HEK293 (cell line): ENCODE data around the gene SYDE2.

Source experiments
- CTCF ChIA-PET: fragments of 350-600 bp; formaldehyde crosslinking; extraction: SDS; loops from one replicate; lab custom pipeline; 2021; ENCODE audit warnings: antibody characterized with exemption; lab: Yijun Ruan, JAX
- POLR2A ChIA-PET: fragments of 300-600 bp; formaldehyde crosslinking; extraction: SDS; loops from one replicate; lab custom pipeline; 2020; ENCODE audit warnings: antibody characterized with exemption, inconsistent platforms; lab: Yijun Ruan, JAX
- H3K27ac ChIP-seq: fragments of 200-500 bp; sonication (Bioruptor generic); 2 replicates; pipeline ENCODE4 v1.5.1; 2014; ENCODE audit warnings: low read depth, low read length, control low read depth, inconsistent platforms; ENCODE audit errors: extremely low read depth
- H3K36me3 ChIP-seq, 2 experiments: fragments of 200-500 bp in 1 of 2; sonication (Bioruptor generic) in 1 of 2; 1 replicate in 1 of 2; 2 replicates in 1 of 2; pipeline ENCODE4 v1.5.1; 2014 to 2017; ENCODE audit warnings: inconsistent platforms in 2 of 2, low read length in 2 of 2; ENCODE audit not compliant: control insufficient read depth in 2 of 2, insufficient read depth in 1 of 2
- H3K4me1 ChIP-seq: fragments of 200-500 bp; sonication (Bioruptor generic); 2 replicates; pipeline ENCODE4 v1.5.1; 2014; ENCODE audit warnings: mild to moderate bottlenecking, low read length, inconsistent platforms; ENCODE audit not compliant: control insufficient read depth, insufficient read depth
- H3K4me3 ChIP-seq: 2 replicates; pipeline ENCODE4 v1.5.1; 2011; ENCODE audit warnings: low read depth, mild to moderate bottlenecking, control low read depth, low read length, moderate library complexity
- H3K9me3 ChIP-seq: fragments of 200-500 bp; sonication (Bioruptor generic); 2 replicates; pipeline ENCODE4 v1.5.1; 2014; ENCODE audit warnings: low read depth, low read length, inconsistent platforms; ENCODE audit not compliant: control insufficient read depth, insufficient read depth
- EGR2 ChIP-seq: fragments of 450-650 bp; formaldehyde crosslinking; IDR thresholded peaks from 2 replicates; pipeline ENCODE4 v1.5.1; 2016; ENCODE audit warnings: low read depth, missing biosample characterization, missing genetic modification characterization
- HOXD13 ChIP-seq: sonication (generic); formaldehyde crosslinking; IDR thresholded peaks from 2 replicates; pipeline ENCODE4 v1.8.0; 2022; ENCODE audit warnings: missing genetic modification reagents, borderline replicate concordance
- SCRT2 ChIP-seq: fragments of 450-650 bp; formaldehyde crosslinking; IDR thresholded peaks from 2 replicates; pipeline ENCODE4 v1.5.1; 2016; ENCODE audit warnings: missing biosample characterization, missing genetic modification characterization
- YY2 ChIP-seq: fragments of 450-650 bp; formaldehyde crosslinking; IDR thresholded peaks from 2 replicates; pipeline ENCODE4 v1.5.1; 2016; ENCODE audit warnings: missing biosample characterization, missing genetic modification characterization
- ZBTB20 ChIP-seq: fragments of 450-650 bp; formaldehyde crosslinking; IDR thresholded peaks from 2 replicates; pipeline ENCODE4 v1.5.1; 2016; ENCODE audit warnings: missing biosample characterization, missing genetic modification characterization
- ZIC2 ChIP-seq: fragments of 450-650 bp; formaldehyde crosslinking; IDR thresholded peaks from 2 replicates; pipeline ENCODE4 v1.5.1; 2016; ENCODE audit warnings: missing biosample characterization, missing genetic modification characterization
- ZNF10 ChIP-seq: fragments of 450-650 bp; formaldehyde crosslinking; IDR thresholded peaks from 2 replicates; pipeline ENCODE4 v1.5.1; 2017; ENCODE audit warnings: missing biosample characterization, missing genetic modification characterization
- ZNF121 ChIP-seq: fragments of 450-650 bp; formaldehyde crosslinking; IDR thresholded peaks from 2 replicates; pipeline ENCODE4 v1.5.1; 2016; ENCODE audit warnings: missing biosample characterization, missing genetic modification characterization
- ZNF133 ChIP-seq: fragments of 450-650 bp; formaldehyde crosslinking; IDR thresholded peaks from 2 replicates; pipeline ENCODE4 v1.5.1; 2016; ENCODE audit warnings: missing biosample characterization, missing genetic modification characterization
- ZNF16 ChIP-seq: fragments of 450-650 bp; formaldehyde crosslinking; IDR thresholded peaks from 2 replicates; pipeline ENCODE4 v1.5.1; 2016; ENCODE audit warnings: low read depth, missing biosample characterization, missing genetic modification characterization
- ZNF169 ChIP-seq: fragments of 450-650 bp; formaldehyde crosslinking; IDR thresholded peaks from 2 replicates; pipeline ENCODE4 v1.5.1; 2016; ENCODE audit warnings: missing biosample characterization, missing genetic modification characterization
- ZNF274 ChIP-seq, 2 experiments: fragments of 200-500 bp in 1 of 2; fragments of 450-650 bp in 1 of 2; sonication (Bioruptor generic) in 1 of 2; formaldehyde crosslinking in 1 of 2; IDR thresholded peaks; 2 replicates each; pipeline versions ENCODE4 v1.5.1 to v1.6.1; 2014 to 2016; ENCODE audit warnings: borderline replicate concordance in 1 of 2, inconsistent platforms in 1 of 2, low read length in 1 of 2, missing biosample characterization in 1 of 2, missing genetic modification characterization in 1 of 2
- ZNF292 ChIP-seq: fragments of 450-650 bp; formaldehyde crosslinking; IDR thresholded peaks from 2 replicates; pipeline ENCODE4 v1.5.1; 2016; ENCODE audit warnings: low read depth, missing biosample characterization, missing genetic modification characterization, borderline replicate concordance
- ZNF416 ChIP-seq: fragments of 450-650 bp; formaldehyde crosslinking; IDR thresholded peaks from 2 replicates; pipeline ENCODE4 v1.5.1; 2016; ENCODE audit warnings: missing biosample characterization, missing genetic modification characterization
- ZNF423 ChIP-seq: fragments of 450-650 bp; formaldehyde crosslinking; IDR thresholded peaks from 2 replicates; pipeline ENCODE4 v1.5.1; 2016; ENCODE audit warnings: missing biosample characterization, missing genetic modification characterization
- ZNF426 ChIP-seq: fragments of 450-650 bp; formaldehyde crosslinking; IDR thresholded peaks from 2 replicates; pipeline ENCODE4 v1.5.1; 2017; ENCODE audit warnings: missing biosample characterization, missing genetic modification characterization, mild to moderate bottlenecking, inconsistent platforms, moderate library complexity
- ZNF549 ChIP-seq: fragments of 450-650 bp; IDR thresholded peaks from 2 replicates; pipeline ENCODE4 v1.5.1; 2018; ENCODE audit warnings: missing biosample characterization, missing genetic modification characterization, mild to moderate bottlenecking, inconsistent platforms, moderate library complexity
- ZNF600 ChIP-seq: fragments of 450-650 bp; formaldehyde crosslinking; IDR thresholded peaks from 2 replicates; pipeline ENCODE4 v1.5.1; 2016; ENCODE audit warnings: missing biosample characterization, missing genetic modification characterization
- ZNF626 ChIP-seq: fragments of 450-650 bp; sonication (Bioruptor Pico); formaldehyde crosslinking; IDR thresholded peaks from 2 replicates; pipeline ENCODE4 v1.5.1; 2018; ENCODE audit warnings: missing biosample characterization, missing genetic modification characterization, inconsistent platforms
- ZNF777 ChIP-seq: fragments of 450-650 bp; formaldehyde crosslinking; IDR thresholded peaks from 2 replicates; pipeline ENCODE4 v1.5.1; 2017; ENCODE audit warnings: missing biosample characterization, missing genetic modification characterization, borderline replicate concordance
- TF ChIP-seq, protein P1 (sequence below): fragments of 450-650 bp; IDR thresholded peaks from 2 replicates; pipeline ENCODE4 v1.5.1; 2018; ENCODE audit warnings: missing biosample characterization, mild to moderate bottlenecking, missing genetic modification characterization
- TF ChIP-seq, protein P2 (sequence below): fragments of 450-650 bp; IDR thresholded peaks from 2 replicates; pipeline ENCODE4 v1.5.1; 2018; ENCODE audit warnings: missing biosample characterization, missing genetic modification characterization
- TF ChIP-seq, protein P3 (sequence below): fragments of 450-650 bp; formaldehyde crosslinking; IDR thresholded peaks from 2 replicates; pipeline ENCODE4 v1.5.1; 2016; ENCODE audit warnings: missing biosample characterization, missing genetic modification characterization, borderline replicate concordance
- TF ChIP-seq, protein P4 (sequence below): fragments of 450-650 bp; formaldehyde crosslinking; IDR thresholded peaks from 2 replicates; pipeline ENCODE4 v1.5.1; 2016; ENCODE audit warnings: missing biosample characterization, missing genetic modification characterization

Gene SYDE2

DNA sequence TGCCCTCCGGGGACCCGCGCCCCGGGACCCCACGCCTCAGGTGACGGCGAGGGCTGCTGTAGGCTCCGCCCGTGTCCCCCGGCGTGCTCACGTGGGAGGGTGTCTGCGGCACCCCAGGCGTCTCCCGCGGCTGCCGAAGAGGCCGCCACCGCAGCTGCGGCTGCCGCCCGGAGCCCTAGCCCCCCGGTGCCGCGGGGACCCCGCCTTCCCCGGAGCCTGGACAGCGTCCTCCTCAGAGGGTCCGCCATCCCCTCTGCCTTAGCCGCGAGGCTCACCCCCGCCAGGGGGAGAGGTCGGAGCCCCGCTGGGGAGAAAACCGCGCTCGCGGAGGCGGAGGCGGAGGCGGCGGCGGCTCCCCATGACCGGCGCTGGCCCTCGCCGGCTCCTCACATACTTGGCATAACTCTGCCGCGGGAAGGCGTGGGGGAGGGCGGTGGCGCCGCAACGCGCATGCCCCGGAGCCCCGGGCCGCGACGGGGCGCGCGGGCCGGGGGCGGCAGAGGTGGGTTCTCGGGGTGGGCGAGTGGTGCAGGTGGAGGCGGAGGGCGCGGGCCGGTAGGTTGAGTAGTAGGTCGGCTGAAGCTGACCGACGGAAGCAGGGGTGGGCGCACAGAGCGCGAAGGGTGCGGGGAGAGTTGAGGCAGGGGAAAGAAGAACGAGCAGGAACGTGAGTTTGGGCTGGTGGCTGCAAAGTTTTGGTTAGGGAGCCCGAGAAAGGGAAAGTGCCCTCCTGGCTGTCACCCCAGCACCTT lies 700 bp upstream of the SYDE2 start:
- POLR2A ChIA-PET, result interaction anchor here (0.7 to 4.1 kb wide), 6 partner anchors 11 to 58 kb away, joined by 3 to 19 read pairs (median 4); partner anchors contain the start of gene C1orf52
- H3K4me1 ChIP-seq, result peaks cover 8% of the 10 kb centered on the region; the same call in 1 of the 2 replicates
- no peaks in the 10 kb centered on the region for H3K9me3 ChIP-seq
- CTCF ChIA-PET, result interaction anchor here (0.6 to 2.1 kb wide), 7 partner anchors 29 to 1572 kb away, joined by 3 to 7 read pairs (median 4); partner anchors contain the start of gene C1orf52
- no peaks in the 10 kb centered on the region for H3K36me3 ChIP-seq
- peak overlapping the region; percentile 96 for H3K27ac ChIP-seq
- H3K4me3 ChIP-seq, result peak overlapping the region; percentile 98
- TF ChIP-seq ZNF777, result peak; percentile 58; the same call in 1 of the 2 replicates
- peak; percentile 45 for TF ChIP-seq ZNF423 (tag by site-specific recombination)
- TF ChIP-seq ZIC2 (tag by site-specific recombination), result peak; percentile 81
- TF ChIP-seq ZNF274 (IDR thresholded peaks at IDR 0.05; ENCODE audit: low read length), result no peak
- TF ChIP-seq ZNF274 (tag by site-specific recombination; IDR thresholded peaks at IDR 0.05; ENCODE audit: borderline replicate concordance), result no peak
- no peak for TF ChIP-seq HOXD13 (CRISPR knock-in tag)
- TF ChIP-seq EGR2 (tag by site-specific recombination), result peak; percentile 96
- no peak for TF ChIP-seq ZNF16 (tag by site-specific recombination)
- TF ChIP-seq ZBTB20, result peak; percentile 86
- TF ChIP-seq ZNF600, result peak; percentile 97
- no peak for TF ChIP-seq ZNF416 (tag by site-specific recombination)
- TF ChIP-seq ZNF121, result no peak
- no peak for TF ChIP-seq SCRT2 (tag by site-specific recombination)
- no peak for TF ChIP-seq ZNF292 (tag by site-specific recombination)
- TF ChIP-seq ZNF426 (tag by site-specific recombination), result no peak
- TF ChIP-seq, protein P1, sequence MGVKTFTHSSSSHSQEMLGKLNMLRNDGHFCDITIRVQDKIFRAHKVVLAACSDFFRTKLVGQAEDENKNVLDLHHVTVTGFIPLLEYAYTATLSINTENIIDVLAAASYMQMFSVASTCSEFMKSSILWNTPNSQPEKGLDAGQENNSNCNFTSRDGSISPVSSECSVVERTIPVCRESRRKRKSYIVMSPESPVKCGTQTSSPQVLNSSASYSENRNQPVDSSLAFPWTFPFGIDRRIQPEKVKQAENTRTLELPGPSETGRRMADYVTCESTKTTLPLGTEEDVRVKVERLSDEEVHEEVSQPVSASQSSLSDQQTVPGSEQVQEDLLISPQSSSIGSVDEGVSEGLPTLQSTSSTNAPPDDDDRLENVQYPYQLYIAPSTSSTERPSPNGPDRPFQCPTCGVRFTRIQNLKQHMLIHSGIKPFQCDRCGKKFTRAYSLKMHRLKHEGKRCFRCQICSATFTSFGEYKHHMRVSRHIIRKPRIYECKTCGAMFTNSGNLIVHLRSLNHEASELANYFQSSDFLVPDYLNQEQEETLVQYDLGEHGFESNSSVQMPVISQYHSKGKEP (tag by site-specific recombination), result no peak
- no peak for TF ChIP-seq ZNF549 (tag by site-specific recombination)
- TF ChIP-seq YY2 (tag by site-specific recombination), result no peak
- TF ChIP-seq ZNF626 (tag by site-specific recombination), result no peak
- no peak for TF ChIP-seq ZNF10
- TF ChIP-seq, protein P2, sequence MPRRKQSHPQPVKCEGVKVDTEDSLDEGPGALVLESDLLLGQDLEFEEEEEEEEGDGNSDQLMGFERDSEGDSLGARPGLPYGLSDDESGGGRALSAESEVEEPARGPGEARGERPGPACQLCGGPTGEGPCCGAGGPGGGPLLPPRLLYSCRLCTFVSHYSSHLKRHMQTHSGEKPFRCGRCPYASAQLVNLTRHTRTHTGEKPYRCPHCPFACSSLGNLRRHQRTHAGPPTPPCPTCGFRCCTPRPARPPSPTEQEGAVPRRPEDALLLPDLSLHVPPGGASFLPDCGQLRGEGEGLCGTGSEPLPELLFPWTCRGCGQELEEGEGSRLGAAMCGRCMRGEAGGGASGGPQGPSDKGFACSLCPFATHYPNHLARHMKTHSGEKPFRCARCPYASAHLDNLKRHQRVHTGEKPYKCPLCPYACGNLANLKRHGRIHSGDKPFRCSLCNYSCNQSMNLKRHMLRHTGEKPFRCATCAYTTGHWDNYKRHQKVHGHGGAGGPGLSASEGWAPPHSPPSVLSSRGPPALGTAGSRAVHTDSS, result peak; percentile 4; the same call in 1 of the 2 replicates
- TF ChIP-seq, protein P3, sequence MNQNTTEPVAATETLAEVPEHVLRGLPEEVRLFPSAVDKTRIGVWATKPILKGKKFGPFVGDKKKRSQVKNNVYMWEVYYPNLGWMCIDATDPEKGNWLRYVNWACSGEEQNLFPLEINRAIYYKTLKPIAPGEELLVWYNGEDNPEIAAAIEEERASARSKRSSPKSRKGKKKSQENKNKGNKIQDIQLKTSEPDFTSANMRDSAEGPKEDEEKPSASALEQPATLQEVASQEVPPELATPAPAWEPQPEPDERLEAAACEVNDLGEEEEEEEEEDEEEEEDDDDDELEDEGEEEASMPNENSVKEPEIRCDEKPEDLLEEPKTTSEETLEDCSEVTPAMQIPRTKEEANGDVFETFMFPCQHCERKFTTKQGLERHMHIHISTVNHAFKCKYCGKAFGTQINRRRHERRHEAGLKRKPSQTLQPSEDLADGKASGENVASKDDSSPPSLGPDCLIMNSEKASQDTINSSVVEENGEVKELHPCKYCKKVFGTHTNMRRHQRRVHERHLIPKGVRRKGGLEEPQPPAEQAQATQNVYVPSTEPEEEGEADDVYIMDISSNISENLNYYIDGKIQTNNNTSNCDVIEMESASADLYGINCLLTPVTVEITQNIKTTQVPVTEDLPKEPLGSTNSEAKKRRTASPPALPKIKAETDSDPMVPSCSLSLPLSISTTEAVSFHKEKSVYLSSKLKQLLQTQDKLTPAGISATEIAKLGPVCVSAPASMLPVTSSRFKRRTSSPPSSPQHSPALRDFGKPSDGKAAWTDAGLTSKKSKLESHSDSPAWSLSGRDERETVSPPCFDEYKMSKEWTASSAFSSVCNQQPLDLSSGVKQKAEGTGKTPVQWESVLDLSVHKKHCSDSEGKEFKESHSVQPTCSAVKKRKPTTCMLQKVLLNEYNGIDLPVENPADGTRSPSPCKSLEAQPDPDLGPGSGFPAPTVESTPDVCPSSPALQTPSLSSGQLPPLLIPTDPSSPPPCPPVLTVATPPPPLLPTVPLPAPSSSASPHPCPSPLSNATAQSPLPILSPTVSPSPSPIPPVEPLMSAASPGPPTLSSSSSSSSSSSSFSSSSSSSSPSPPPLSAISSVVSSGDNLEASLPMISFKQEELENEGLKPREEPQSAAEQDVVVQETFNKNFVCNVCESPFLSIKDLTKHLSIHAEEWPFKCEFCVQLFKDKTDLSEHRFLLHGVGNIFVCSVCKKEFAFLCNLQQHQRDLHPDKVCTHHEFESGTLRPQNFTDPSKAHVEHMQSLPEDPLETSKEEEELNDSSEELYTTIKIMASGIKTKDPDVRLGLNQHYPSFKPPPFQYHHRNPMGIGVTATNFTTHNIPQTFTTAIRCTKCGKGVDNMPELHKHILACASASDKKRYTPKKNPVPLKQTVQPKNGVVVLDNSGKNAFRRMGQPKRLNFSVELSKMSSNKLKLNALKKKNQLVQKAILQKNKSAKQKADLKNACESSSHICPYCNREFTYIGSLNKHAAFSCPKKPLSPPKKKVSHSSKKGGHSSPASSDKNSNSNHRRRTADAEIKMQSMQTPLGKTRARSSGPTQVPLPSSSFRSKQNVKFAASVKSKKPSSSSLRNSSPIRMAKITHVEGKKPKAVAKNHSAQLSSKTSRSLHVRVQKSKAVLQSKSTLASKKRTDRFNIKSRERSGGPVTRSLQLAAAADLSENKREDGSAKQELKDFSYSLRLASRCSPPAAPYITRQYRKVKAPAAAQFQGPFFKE (tag by site-specific recombination), result no peak
- TF ChIP-seq ZNF133 (tag by site-specific recombination), result no peak
- TF ChIP-seq ZNF169 (tag by site-specific recombination), result no peak
- TF ChIP-seq, protein P4, sequence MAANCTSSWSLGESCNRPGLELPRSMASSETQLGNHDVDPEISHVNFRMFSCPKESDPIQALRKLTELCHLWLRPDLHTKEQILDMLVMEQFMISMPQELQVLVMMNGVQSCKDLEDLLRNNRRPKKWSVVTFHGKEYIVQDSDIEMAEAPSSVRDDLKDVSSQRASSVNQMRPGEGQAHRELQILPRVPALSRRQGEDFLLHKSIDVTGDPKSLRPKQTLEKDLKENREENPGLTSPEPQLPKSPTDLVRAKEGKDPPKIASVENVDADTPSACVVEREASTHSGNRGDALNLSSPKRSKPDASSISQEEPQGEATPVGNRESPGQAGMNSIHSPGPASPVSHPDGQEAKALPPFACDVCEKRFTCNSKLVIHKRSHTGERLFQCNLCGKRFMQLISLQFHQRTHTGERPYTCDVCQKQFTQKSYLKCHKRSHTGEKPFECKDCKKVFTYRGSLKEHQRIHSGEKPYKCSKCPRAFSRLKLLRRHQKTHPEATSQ, result 0 out of 2 replicates have a peak, but pooled peaks have one; percentile 71
